T-cell (primary cell): Measurements from ENCODE around the gene IL22RA2. TPM values are rescaled to one million over a fixed set of nuclear protein-coding genes. Genes with fewer than 3 reads are reported as not detected.
A peak's percentile ranks its signal among the peaks of the same experiment; 100 is the strongest.

ENCODE experiments used
- ATAC-seq, 4 experiments: fragments of 200-7000 bp in 3 of 4; fragments of 150-1000 bp in 1 of 4; cut with Tn5 transposase; replicated peaks in 1 of 4; 1 replicate in 3 of 4; 2 replicates in 1 of 4; pipeline ENCODE4 v1.10.0; 2021; ENCODE audit warnings: moderate library complexity in 3 of 4, mild to moderate bottlenecking in 2 of 4, moderate number of reproducible peaks in 1 of 4
- CTCF ChIA-PET, 2 donors: fragments of 300-600 bp; sonication (Branson Sonifier 250); formaldehyde crosslinking; loops; one replicate each; lab custom pipeline; 2022; ENCODE audit warnings: antibody characterized with exemption in 2 of 2; lab: Charles Lee
- POLR2A ChIA-PET, 2 donors: fragments of 300-600 bp; sonication (Branson Sonifier 250); formaldehyde crosslinking; loops; one replicate each; lab custom pipeline; 2022; ENCODE audit warnings: antibody characterized with exemption in 2 of 2; lab: Charles Lee
- DNase-seq, 35 experiments: peaks; one replicate each; pipeline versions ENCODE4 v3.0.0 to v3.0.0-alpha.2; 2013 to 2023
- H3K27ac ChIP-seq: one replicate; pipeline ENCODE4 v1.5.1; 2013; ENCODE audit warnings: low read length
- H3K27me3 ChIP-seq, 2 experiments: replicated peaks in 1 of 2; 1 replicate in 1 of 2; 2 replicates in 1 of 2; pipeline versions ENCODE4 v1.6.1 to v1.7.0; 2013; ENCODE audit warnings: low read length in 1 of 2, mixed read lengths in 1 of 2; ENCODE audit not compliant: control insufficient read depth in 2 of 2, insufficient read depth in 2 of 2; ENCODE audit errors: extremely low read depth in 1 of 2
- H3K36me3 ChIP-seq, 2 donors: 1 replicate in 1 of 2; 2 replicates in 1 of 2; pipeline versions ENCODE4 v1.6.1 to v1.7.0; 2013; ENCODE audit warnings: low read length in 1 of 2; ENCODE audit not compliant: control insufficient read depth in 2 of 2, insufficient read depth in 1 of 2; ENCODE audit errors: extremely low read depth in 1 of 2
- H3K4me1 ChIP-seq, 2 experiments: 1 replicate in 1 of 2; 2 replicates in 1 of 2; pipeline versions ENCODE4 v1.6.1 to v1.7.0; 2013; ENCODE audit warnings: low read length in 2 of 2, mixed read lengths in 1 of 2; ENCODE audit not compliant: insufficient read depth in 2 of 2, control insufficient read depth in 1 of 2; ENCODE audit errors: extremely low read depth in 1 of 2
- H3K4me3 ChIP-seq, 2 donors: 1 replicate in 1 of 2; 2 replicates in 1 of 2; pipeline versions ENCODE4 v1.5.1 to v1.7.0; 2013; ENCODE audit warnings: mild to moderate bottlenecking in 2 of 2, low read length in 1 of 2, moderate library complexity in 1 of 2; ENCODE audit not compliant: control insufficient read depth in 1 of 2; ENCODE audit errors: extremely low read depth in 1 of 2
- H3K9me3 ChIP-seq: 2 replicates; pipeline ENCODE4 v1.7.0; 2013
- H3K27ac Mint-ChIP-seq, 2 donors: one replicate each; pipeline ENCODE4 v1.8.0; 2020 to 2021; ENCODE audit warnings: mild to moderate bottlenecking in 2 of 2, mixed read lengths in 2 of 2
- H3K27me3 Mint-ChIP-seq, 2 donors: one replicate each; pipeline ENCODE4 v1.8.0; 2021 to 2022; ENCODE audit warnings: mixed read lengths in 2 of 2
- H3K36me3 Mint-ChIP-seq: one replicate; pipeline ENCODE4 v1.8.0; 2021; ENCODE audit warnings: mixed read lengths
- H3K4me1 Mint-ChIP-seq, 3 donors: one replicate each; pipeline ENCODE4 v1.8.0; 2020 to 2022; ENCODE audit warnings: mixed read lengths in 3 of 3, mild to moderate bottlenecking in 1 of 3
- H3K4me3 Mint-ChIP-seq, 3 donors: one replicate each; pipeline ENCODE4 v1.8.0; 2020 to 2022; ENCODE audit warnings: mild to moderate bottlenecking in 3 of 3, mixed read lengths in 3 of 3, moderate library complexity in 3 of 3
- H3K9me3 Mint-ChIP-seq, 3 donors: one replicate each; pipeline ENCODE4 v1.8.0; 2020 to 2022; ENCODE audit warnings: mixed read lengths in 3 of 3
- WGBS: methylation state at CpG from one replicate; pipeline ENCODE4 v1.1.5; 2013; ENCODE audit warnings: missing lambda C conversion rate; ENCODE audit not compliant: insufficient coverage; 5-methylcytosine and 5-hydroxymethylcytosine counted together
- total RNA-seq, 35 experiments: library from RNA in 6 of 35; stranded (reverse) in 6 of 35; fragments of 120-200 nt in 1 of 35; gene quantifications; one replicate each; pipeline versions ENCODE4 v1.2.1 to v1.2.4 and lab custom pipeline; 2013 to 2026

The IL22RA2 gene, protein sequence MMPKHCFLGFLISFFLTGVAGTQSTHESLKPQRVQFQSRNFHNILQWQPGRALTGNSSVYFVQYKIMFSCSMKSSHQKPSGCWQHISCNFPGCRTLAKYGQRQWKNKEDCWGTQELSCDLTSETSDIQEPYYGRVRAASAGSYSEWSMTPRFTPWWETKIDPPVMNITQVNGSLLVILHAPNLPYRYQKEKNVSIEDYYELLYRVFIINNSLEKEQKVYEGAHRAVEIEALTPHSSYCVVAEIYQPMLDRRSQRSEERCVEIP
- not detected for total RNA-seq
- not detected for total RNA-seq (2013)
- total RNA-seq (lab: John Stamatoyannopoulos, UW), result 0 to 0.07 (median 0) reads per million in 29 experiments

DNA sequence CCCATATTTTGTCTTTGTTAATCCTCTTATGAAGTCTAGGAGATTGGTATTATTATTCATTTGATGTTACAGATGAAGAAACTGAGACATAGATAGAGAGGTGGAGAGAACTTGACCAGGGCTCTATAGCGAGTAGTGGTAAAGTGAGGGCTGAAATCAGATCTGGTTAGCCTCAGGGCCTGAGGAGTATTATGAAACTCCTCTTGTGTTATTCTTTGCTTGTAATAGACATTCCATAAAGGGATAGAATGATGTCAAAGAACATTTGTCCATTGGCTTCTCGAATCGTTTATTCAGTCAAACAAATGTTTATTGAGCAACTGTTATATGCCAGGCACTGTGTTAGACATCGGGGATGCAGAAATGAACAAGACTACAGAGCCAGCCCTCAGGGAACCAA lies at the start of gene IL22RA2:
Gene IL22RA2, minus strand, starts transcription at position 144 of the 400 bp plus-strand sequence. CDS start 11,895 bp downstream, outside the sequence.
- no peak for ATAC-seq
- H3K27ac ChIP-seq, result no peak within 1 kb of the TSS

DNA sequence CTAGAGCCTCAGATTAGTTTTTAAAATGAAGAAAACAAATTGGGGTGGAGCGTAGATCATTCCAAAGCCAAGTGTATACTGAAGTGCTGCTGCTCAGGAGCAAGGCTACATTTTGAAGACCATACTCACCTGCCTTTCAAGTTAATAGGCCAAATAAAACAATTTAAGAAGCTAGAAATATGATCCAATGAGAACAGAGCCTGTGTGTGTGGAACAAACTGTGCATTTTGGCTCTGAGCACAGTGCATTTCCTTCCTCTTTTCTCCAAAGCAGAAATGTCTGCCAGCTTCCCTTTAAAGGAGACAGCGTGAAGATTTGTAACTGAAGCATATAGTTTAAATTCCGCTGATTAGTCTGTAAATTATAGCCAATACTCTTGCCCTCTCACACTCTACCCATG lies 48.9 kb upstream of the IL22RA2 start:
- no CpG with 5 or more reads among the region's 3 CpGs for WGBS
- no peaks in the 10 kb centered on the region for H3K36me3 Mint-ChIP-seq
- H3K4me1 Mint-ChIP-seq, result peaks cover 53 to 66% (median 61%) of the 10 kb centered on the region in 3 donors
- Histone ChIP-seq H3K27ac (no peak overlapping the region), H3K4me1 (peaks cover 22 to 42% of the 10 kb centered on the region in 2 experiments), H3K9me3 (no peaks in the 10 kb centered on the region), H3K27me3 (no peaks in the 10 kb centered on the region), H3K36me3 (no peaks in the 10 kb centered on the region), H3K4me3 (no peak overlapping the region)
- no peaks in the 10 kb centered on the region for H3K27me3 Mint-ChIP-seq
- H3K9me3 Mint-ChIP-seq, result no peaks in the 10 kb centered on the region
- ChIA-PET CTCF (interaction anchor here in 1 of 2 donors (0.6 kb wide), 1 partner anchor 662 kb away, joined by 3 read pairs; no protein-coding TSS in a partner anchor), POLR2A (interaction anchor here in 1 of 2 donors (2.1 kb wide), 1 partner anchor 9 kb away, joined by 7 read pairs; no protein-coding TSS in a partner anchor)
- ATAC-seq, result no peak
- no peak overlapping the region for H3K27ac Mint-ChIP-seq
- no peak overlapping the region for H3K4me3 Mint-ChIP-seq
- DNase-seq, result no peak

More for the DNA sequence above, at the start of gene IL22RA2:
- H3K27me3 Mint-ChIP-seq, result no peaks in the 10 kb centered on the region
- Histone ChIP-seq H3K9me3 (no peaks in the 10 kb centered on the region), H3K4me1 (no peaks in the 10 kb centered on the region), H3K36me3 (no peaks in the 10 kb centered on the region), H3K4me3 (no peak within 1 kb of the TSS), H3K27me3 (no peaks in the 10 kb centered on the region)
- CTCF ChIA-PET, result no interaction called here
- WGBS, result 97% methylated on average over 4 of the region's 4 CpGs
- no peak for DNase-seq
- no peaks in the 10 kb centered on the region for H3K9me3 Mint-ChIP-seq
- peaks cover 4 to 12% (median 5%) of the 10 kb centered on the region in 3 donors for H3K4me1 Mint-ChIP-seq
- no peak within 1 kb of the TSS for H3K4me3 Mint-ChIP-seq
- POLR2A ChIA-PET, result no interaction called here
- no peaks in the 10 kb centered on the region for H3K36me3 Mint-ChIP-seq
- H3K27ac Mint-ChIP-seq, result peak within 1 kb of the TSS in 1 of 2 donors; percentile 46

DNA sequence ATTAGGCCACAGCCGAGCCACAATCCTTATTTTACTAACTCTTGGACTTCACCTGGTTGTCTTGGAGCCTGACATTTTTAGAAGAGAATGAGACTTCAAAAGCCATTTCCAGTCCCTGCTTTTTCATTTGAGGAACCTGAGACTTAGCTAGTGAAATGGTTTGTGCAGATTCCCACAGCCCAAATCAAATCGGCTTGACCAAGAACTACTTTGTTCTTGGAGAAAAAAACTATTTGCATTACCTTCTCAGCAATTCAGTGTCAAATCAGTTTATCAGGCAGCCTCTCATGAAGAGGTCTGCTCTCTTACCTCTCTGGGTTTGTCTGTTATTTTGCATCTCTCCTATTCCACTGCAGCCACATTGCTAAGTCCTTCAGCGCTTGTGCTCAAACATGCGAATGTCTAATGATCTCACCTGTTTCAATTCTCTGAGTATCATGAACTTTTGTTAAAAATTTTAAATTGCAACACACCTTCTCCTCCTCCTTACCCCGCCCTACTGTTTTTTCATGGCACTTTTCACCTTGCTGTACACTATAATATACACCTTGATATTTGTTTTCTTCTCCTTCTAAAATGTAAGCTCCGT lies 46.3 kb upstream of the IL22RA2 start:
- POLR2A ChIA-PET, result interaction anchor here (0.6 to 0.9 kb wide), 2 partner anchors 11 to 647 kb away, joined by 3 to 5 read pairs; no protein-coding TSS in a partner anchor

DNA sequence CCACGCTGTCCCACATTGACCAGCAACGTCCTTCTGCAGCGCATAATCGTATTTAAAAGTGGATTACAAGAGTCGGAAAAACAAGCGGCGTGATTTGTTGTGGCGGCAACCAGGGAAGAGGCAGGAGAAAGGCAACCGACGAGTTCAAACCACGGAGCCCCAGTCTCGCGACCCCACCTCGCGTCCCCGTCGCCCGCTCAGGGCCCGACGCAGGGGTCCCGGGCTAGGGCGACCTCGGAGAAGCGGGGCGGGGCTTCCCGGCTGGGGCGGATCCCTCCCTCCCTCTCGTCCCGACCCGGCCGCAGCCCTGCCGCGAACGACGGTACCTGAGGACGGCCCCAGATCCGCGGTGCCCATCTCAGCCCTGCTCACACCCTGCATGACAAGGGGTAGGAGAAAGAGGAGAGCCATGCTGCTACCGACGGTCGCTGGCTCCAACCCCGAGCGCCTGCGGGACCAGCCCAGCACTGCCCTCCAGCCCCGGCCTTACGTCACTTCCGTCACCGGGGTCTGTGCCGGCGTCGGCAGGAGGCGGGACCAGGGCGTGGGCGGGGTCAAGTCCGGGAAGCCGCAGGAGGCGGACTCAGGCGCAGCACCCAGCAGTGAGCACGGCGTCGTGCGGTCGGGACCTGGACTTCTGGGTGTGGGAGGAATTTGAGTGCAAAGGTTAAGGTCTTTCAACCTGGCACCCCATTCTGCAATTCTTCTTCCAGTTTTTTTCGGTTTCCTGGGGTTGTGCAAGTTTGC lies 45.6 kb upstream of the IL22RA2 start, which contains the start of gene IFNGR1:
Gene IFNGR1, minus strand, starts transcription at position 469 of the 747 bp plus-strand sequence. Its CDS starts 58 bp downstream, at position 411.
- no peaks in the 10 kb centered on the region for H3K9me3 ChIP-seq
- CTCF ChIA-PET, result no interaction called here

More for the DNA sequence above, 46.3 kb upstream of the IL22RA2 start:
- H3K27me3 ChIP-seq, result no peaks in the 10 kb centered on the region
- peak overlapping the region; percentile 78 to 85 for H3K4me3 ChIP-seq
- no peaks in the 10 kb centered on the region for H3K36me3 ChIP-seq
- no peaks in the 10 kb centered on the region for H3K9me3 Mint-ChIP-seq
- ATAC-seq, result peak in 1 of 4 experiments; percentile 7
- peaks cover 23 to 45% of the 10 kb centered on the region in 2 experiments for H3K4me1 ChIP-seq
- peak overlapping the region; percentile 90 for H3K27ac Mint-ChIP-seq
- 94% methylated on average over 2 of the region's 6 CpGs for WGBS
- peak overlapping the region; percentile 90 for H3K27ac ChIP-seq
- H3K4me3 Mint-ChIP-seq, result peak overlapping the region; percentile 96 to 100 (median 96)
- H3K36me3 Mint-ChIP-seq, result no peaks in the 10 kb centered on the region
- peaks cover 68 to 73% (median 71%) of the 10 kb centered on the region in 3 donors for H3K4me1 Mint-ChIP-seq
- no peaks in the 10 kb centered on the region for H3K27me3 Mint-ChIP-seq
- CTCF ChIA-PET, result no interaction called here
- H3K9me3 ChIP-seq, result no peaks in the 10 kb centered on the region
- DNase-seq, result no peak

DNA sequence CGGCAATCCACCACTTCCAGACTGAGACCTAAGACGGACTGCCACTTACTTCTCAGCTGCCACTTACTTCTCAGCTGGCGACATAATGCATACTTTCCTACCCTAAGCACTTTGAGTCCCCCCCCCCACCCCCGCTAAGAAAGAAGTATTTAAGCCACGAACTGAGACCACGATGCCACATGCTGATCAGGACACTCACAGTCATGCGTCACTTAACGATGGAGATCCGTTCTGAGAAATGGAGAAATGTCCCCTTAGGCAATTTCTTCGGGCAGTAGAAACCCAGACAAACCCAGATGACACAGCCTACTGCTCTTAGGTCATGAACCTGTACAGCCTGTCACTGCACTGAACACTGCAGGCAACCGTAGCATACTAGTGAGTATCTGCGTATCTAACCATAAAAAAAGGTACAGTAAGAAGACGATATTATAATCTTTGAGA lies 45.1 kb upstream of the IL22RA2 start:
- Histone ChIP-seq H3K4me3 (peak overlapping the region; percentile 78 to 85), H3K27ac (peak overlapping the region; percentile 90), H3K27me3 (no peaks in the 10 kb centered on the region), H3K9me3 (no peaks in the 10 kb centered on the region), H3K4me1 (peaks cover 19 to 35% of the 10 kb centered on the region in 2 experiments), H3K36me3 (no peaks in the 10 kb centered on the region)
- peaks cover under 1% of the 10 kb centered on the region for H3K36me3 Mint-ChIP-seq
- DNase-seq, result peak in 34 of 35 experiments; percentile 7 to 70 (median 41)
- peak overlapping the region; percentile 97 to 98 for H3K27ac Mint-ChIP-seq
- ChIA-PET CTCF (interaction anchor here in 1 of 2 donors (1.1 kb wide), 1 partner anchor 13 kb away, joined by 3 read pairs; no protein-coding TSS in a partner anchor), POLR2A (interaction anchor here in 1 of 2 donors (1.0 to 1.8 kb wide), 2 partner anchors 13 to 35 kb away, joined by 5 to 7 read pairs; no protein-coding TSS in a partner anchor)
- 0% methylated on average over 9 of the region's 13 CpGs for WGBS
- no peaks in the 10 kb centered on the region for H3K9me3 Mint-ChIP-seq
- ATAC-seq, result peak; percentile 60 to 69 (median 64)
- no peaks in the 10 kb centered on the region for H3K27me3 Mint-ChIP-seq
- peaks cover 66 to 73% (median 71%) of the 10 kb centered on the region in 3 donors for H3K4me1 Mint-ChIP-seq
- peak overlapping the region; percentile 96 to 100 (median 96) for H3K4me3 Mint-ChIP-seq

More for the DNA sequence above, 45.6 kb upstream of the IL22RA2 start, which contains the start of gene IFNGR1:
- H3K27me3 Mint-ChIP-seq, result no peaks in the 10 kb centered on the region
- DNase-seq (peak; percentile 86 to 98 (median 94)), ATAC-seq (peak; percentile 96 to 98 (median 97))
- H3K36me3 ChIP-seq, result no peaks in the 10 kb centered on the region
- H3K4me3 Mint-ChIP-seq, result peak within 1 kb of the TSS; percentile 96 to 100 (median 96)
- no peaks in the 10 kb centered on the region for H3K27me3 ChIP-seq
- peaks cover 23 to 39% of the 10 kb centered on the region in 2 experiments for H3K4me1 ChIP-seq
- peak within 1 kb of the TSS; percentile 90 for H3K27ac ChIP-seq
- under 1% methylated on average over 49 of the region's 64 CpGs for WGBS
- H3K36me3 Mint-ChIP-seq, result no peaks in the 10 kb centered on the region
- peaks cover 68 to 73% (median 71%) of the 10 kb centered on the region in 3 donors for H3K4me1 Mint-ChIP-seq
- no peaks in the 10 kb centered on the region for H3K9me3 Mint-ChIP-seq
- H3K27ac Mint-ChIP-seq, result peak within 1 kb of the TSS; percentile 97 to 98
- POLR2A ChIA-PET, result interaction anchor here (0.6 to 1.8 kb wide), 2 partner anchors 11 to 13 kb away, joined by 3 to 7 read pairs; no protein-coding TSS in a partner anchor
- peak within 1 kb of the TSS; percentile 78 to 85 for H3K4me3 ChIP-seq
